Kidney (tissue), 14 donors: ENCODE data around the gene BMP8B. TPM values are rescaled to one million over a fixed set of nuclear protein-coding genes. Genes with fewer than 3 reads are reported as not detected.
"Not testable (repeated sequence)": the region's sequence is repeated elsewhere in the genome, so short reads cannot be mapped to it uniquely, and the experiment has no call there.

Source experiments
- DNase-seq, 5 donors: peaks; one replicate each; pipeline ENCODE4 v3.0.0-alpha.2; 2013 to 2020
- FAIRE-seq: peaks from 2 replicates; lab custom pipeline; 2012; peaks lifted over from hg19 to GRCh38; lab: Jason Lieb, UNC
- H3K27ac ChIP-seq, 2 donors: one replicate each; pipeline ENCODE4 v1.7.0; 2013; ENCODE audit warnings: low read depth in 2 of 2, low read length in 2 of 2, inconsistent platforms in 1 of 2
- H3K27me3 ChIP-seq: one replicate; pipeline ENCODE4 v1.7.1; 2013; ENCODE audit warnings: low read length, inconsistent platforms; ENCODE audit not compliant: control insufficient read depth, insufficient read depth
- H3K36me3 ChIP-seq, 3 donors: one replicate each; pipeline versions ENCODE4 v1.7.0 to v1.7.1; 2013; ENCODE audit warnings: low read length in 3 of 3, control low read depth in 1 of 3, inconsistent platforms in 1 of 3; ENCODE audit not compliant: insufficient read depth in 3 of 3, control insufficient read depth in 2 of 3
- H3K4me1 ChIP-seq, 3 donors: one replicate each; pipeline versions ENCODE4 v1.7.0 to v1.7.1; 2013; ENCODE audit warnings: low read length in 3 of 3, inconsistent platforms in 1 of 3, low read depth in 1 of 3; ENCODE audit not compliant: control insufficient read depth in 2 of 3, insufficient read depth in 2 of 3
- H3K4me3 ChIP-seq, 3 donors: one replicate each; pipeline versions ENCODE4 v1.7.0 to v1.8.1; 2013; ENCODE audit warnings: low read length in 3 of 3, control low read depth in 1 of 3, inconsistent platforms in 1 of 3
- H3K9ac ChIP-seq, 3 donors: one replicate each; pipeline versions ENCODE4 v1.7.0 to v1.7.1; 2013; ENCODE audit warnings: low read length in 3 of 3, control low read depth in 1 of 3, inconsistent platforms in 1 of 3
- H3K9me3 ChIP-seq, 3 donors: one replicate each; pipeline versions ENCODE4 v1.7.0 to v1.7.1; 2013; ENCODE audit warnings: low read length in 3 of 3, control low read depth in 1 of 3, inconsistent platforms in 1 of 3; ENCODE audit not compliant: control insufficient read depth in 2 of 3, insufficient read depth in 1 of 3
- intact Hi-C: fragments of 100-400 bp; cut with DNase I; formaldehyde crosslinking; loops from one replicate; pipeline ENCODE4 v1.11.1; 2022
- polyA plus RNA-seq: library from polyadenylated mRNA; stranded (reverse); fragments of 350-450 nt; fragmentation: Illumina TruSeq; extraction: RNeasy Lipid Tissue Mini Kit (QIAGEN cat#74804); gene quantifications from one replicate; pipeline ENCODE4 v1.2.3, GENCODE V29; 2014; ENCODE audit warnings: low read depth, low replicate concordance; ENCODE audit not compliant: insufficient read depth
- total RNA-seq: library from RNA; stranded (reverse); fragmentation: NEBNext Ultra II Directional; extraction: Animal tissue kit (Norgen Biotek cat#: 25700); gene quantifications from one replicate; pipeline ENCODE4 v1.2.1, GENCODE V29; 2021
- TF ChIP-seq, protein P1 (sequence below): IDR thresholded peaks from 3 replicates; pipeline ENCODE4 v1.5.1; 2012; ENCODE audit warnings: mild to moderate bottlenecking, moderate library complexity, borderline replicate concordance; ENCODE audit not compliant: insufficient read depth; ENCODE audit errors: extremely low read depth
- donor health status: control.
- donor health status: control.
- donor health status: control.
- donor health status: control.
- donor health status: control.
- donor health status: DM: yes; HTN: yes; CAD: no.
- donor health status: Normal renal cell carcinoma (clear cell type).

The BMP8B gene
- total and polyA plus RNA-seq, 2 donors from 2014 or later: 0.34 to 4.9 TPM

DNA sequence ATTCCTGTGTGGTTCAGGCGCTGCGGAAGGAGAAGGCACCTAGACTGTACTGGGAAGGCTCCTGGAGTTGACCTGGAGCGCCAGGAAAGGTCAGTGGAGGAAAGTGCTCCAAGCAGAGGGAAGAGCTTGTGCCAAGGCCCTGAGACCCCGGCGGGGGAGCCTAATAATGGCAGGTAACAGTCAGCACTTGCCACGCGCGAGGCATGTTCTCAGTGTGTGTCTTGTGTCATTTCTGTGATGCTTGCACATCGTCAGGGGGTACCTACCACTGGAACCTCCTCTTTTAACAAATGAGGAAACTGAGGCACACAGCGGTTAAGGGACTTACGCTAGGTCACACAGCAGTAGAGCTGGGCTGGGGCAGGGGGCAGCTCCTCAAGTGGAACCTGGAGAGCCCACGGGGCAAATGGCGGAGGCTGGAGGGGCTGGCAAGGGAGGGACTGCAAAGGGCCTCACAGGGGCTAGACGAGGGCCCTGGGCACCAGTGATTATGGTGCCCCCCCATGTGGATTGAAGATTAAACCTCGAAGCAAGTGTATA is 976 bp upstream of the BMP8B start:
- DNase-seq (peak in 1 of 5 donors; percentile 71), FAIRE-seq (no peak)
- Histone ChIP-seq H3K27me3 (peaks cover 5% of the 10 kb centered on the region), H3K27ac (no peak overlapping the region), H3K9me3 (no peaks in the 10 kb centered on the region), H3K9ac (no peak overlapping the region), H3K4me1 (peaks cover 0 to 2% (median 0%) of the 10 kb centered on the region in 3 donors), H3K36me3 (no peaks in the 10 kb centered on the region), H3K4me3 (peak overlapping the region in 1 of 3 donors; percentile 21)
- intact Hi-C loops: no loop called here
- TF ChIP-seq, protein P1, sequence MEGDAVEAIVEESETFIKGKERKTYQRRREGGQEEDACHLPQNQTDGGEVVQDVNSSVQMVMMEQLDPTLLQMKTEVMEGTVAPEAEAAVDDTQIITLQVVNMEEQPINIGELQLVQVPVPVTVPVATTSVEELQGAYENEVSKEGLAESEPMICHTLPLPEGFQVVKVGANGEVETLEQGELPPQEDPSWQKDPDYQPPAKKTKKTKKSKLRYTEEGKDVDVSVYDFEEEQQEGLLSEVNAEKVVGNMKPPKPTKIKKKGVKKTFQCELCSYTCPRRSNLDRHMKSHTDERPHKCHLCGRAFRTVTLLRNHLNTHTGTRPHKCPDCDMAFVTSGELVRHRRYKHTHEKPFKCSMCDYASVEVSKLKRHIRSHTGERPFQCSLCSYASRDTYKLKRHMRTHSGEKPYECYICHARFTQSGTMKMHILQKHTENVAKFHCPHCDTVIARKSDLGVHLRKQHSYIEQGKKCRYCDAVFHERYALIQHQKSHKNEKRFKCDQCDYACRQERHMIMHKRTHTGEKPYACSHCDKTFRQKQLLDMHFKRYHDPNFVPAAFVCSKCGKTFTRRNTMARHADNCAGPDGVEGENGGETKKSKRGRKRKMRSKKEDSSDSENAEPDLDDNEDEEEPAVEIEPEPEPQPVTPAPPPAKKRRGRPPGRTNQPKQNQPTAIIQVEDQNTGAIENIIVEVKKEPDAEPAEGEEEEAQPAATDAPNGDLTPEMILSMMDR: no peak

DNA sequence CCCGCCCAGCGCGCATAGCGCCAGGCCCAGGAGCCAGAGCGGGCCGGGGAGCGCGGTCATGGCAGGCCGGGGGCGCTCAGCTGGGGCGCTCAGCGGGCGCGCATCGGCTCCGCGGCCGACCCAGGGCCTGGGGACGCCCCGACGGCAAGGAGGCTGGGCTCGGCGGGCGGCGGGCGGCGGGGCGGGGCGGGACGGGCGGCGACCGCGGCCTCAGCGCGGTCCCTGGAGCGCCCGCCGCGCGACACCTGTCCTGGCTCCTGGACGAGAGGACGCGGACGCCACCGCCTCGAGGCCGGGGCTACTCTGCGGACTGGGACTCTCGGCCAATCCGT is 273 bp downstream of the BMP8B start:
- Histone ChIP-seq H3K36me3 (no peaks in the 10 kb centered on the region), H3K27ac (no peak overlapping the region), H3K9me3 (no peaks in the 10 kb centered on the region), H3K4me1 (peaks cover 0 to 2% (median 0%) of the 10 kb centered on the region in 3 donors), H3K27me3 (peaks cover 5% of the 10 kb centered on the region), H3K4me3 (no peak overlapping the region), H3K9ac (no peak overlapping the region)
- intact Hi-C loops: no loop called here
- FAIRE-seq: no peak
- peak in 1 of 5 donors; percentile 3 for DNase-seq
- TF ChIP-seq, protein P1: no peak

DNA sequence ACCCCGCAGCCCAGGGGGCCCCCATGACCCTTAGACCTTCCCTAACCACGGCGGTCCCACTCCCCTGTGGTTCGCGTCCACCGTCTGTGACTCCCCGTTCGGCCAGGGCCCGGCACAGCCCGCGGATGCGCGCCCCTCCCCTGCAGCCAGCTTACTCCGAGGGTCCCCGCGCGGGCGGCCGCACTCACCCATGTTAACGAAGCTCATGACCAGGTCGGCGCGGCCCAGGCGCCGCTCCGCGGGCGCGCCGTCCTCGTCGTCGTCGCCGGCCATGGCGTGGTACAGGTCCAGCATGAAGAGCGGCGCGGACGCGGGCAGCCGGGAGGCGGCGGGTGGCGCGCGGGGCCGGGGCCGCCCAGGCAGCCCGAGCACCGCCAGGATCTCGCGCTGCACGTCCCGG is 701 bp downstream of the BMP8B start:
- H3K27me3 ChIP-seq, H3K4me1 ChIP-seq, H3K9me3 ChIP-seq, intact Hi-C loops, H3K27ac ChIP-seq, FAIRE-seq, H3K36me3 ChIP-seq, H3K9ac ChIP-seq, H3K4me3 ChIP-seq: not testable (repeated sequence)
- DNase-seq: peak in 3 of 5 donors; percentile 5 to 71 (median 62)

DNA sequence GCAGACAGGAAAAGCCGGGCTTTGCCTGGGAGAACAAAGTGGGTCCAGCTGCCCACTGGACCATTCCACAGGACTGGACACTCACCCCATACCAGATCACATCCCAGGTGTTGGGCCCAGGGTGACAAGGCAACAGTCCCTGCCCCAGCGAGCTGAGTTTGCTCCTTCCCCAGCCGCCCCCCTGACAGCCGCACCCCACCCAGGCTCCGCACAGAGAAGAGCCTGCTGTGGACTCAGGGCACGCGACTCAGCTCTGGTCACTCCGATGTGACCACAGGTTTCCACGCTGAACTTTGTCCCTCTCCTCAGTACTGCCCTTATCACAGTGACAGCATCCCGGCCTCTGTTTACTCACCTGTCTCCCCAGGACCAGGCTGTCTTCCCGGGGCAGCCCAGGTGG is 1.2 kb downstream of the BMP8B start:
- no peak for FAIRE-seq
- H3K4me3 ChIP-seq: no peak overlapping the region

DNA sequence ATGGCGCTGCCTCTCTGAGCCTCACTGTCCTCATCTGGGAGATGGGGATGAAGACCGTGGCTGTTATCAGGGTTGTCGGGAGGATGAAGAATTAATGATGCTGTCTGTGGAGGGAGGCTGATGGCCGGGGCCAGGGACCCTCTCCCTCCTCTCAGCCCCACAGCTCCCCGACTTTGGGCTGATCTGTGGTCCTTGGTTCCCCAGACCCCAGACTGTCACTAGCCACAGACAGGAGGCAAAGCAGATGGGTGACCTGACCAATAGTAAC is 1.6 kb downstream of the BMP8B start:
- H3K4me1 ChIP-seq, H3K9ac ChIP-seq, H3K27me3 ChIP-seq, H3K9me3 ChIP-seq, H3K4me3 ChIP-seq, H3K36me3 ChIP-seq, H3K27ac ChIP-seq, intact Hi-C loops, FAIRE-seq: not testable (repeated sequence)
- DNase-seq: peak in 1 of 5 donors; percentile 51

More for the DNA sequence above, 1.2 kb downstream of the BMP8B start:
- Histone ChIP-seq H3K36me3 (no peaks in the 10 kb centered on the region), H3K27me3 (peaks cover 5% of the 10 kb centered on the region), H3K4me1 (peaks cover 0 to 2% (median 0%) of the 10 kb centered on the region in 3 donors), H3K27ac (no peak overlapping the region), H3K9ac (no peak overlapping the region), H3K9me3 (no peaks in the 10 kb centered on the region)
- intact Hi-C loops: no loop called here
- peak in 1 of 5 donors; percentile 73 for DNase-seq
- TF ChIP-seq, protein P1: no peak

DNA sequence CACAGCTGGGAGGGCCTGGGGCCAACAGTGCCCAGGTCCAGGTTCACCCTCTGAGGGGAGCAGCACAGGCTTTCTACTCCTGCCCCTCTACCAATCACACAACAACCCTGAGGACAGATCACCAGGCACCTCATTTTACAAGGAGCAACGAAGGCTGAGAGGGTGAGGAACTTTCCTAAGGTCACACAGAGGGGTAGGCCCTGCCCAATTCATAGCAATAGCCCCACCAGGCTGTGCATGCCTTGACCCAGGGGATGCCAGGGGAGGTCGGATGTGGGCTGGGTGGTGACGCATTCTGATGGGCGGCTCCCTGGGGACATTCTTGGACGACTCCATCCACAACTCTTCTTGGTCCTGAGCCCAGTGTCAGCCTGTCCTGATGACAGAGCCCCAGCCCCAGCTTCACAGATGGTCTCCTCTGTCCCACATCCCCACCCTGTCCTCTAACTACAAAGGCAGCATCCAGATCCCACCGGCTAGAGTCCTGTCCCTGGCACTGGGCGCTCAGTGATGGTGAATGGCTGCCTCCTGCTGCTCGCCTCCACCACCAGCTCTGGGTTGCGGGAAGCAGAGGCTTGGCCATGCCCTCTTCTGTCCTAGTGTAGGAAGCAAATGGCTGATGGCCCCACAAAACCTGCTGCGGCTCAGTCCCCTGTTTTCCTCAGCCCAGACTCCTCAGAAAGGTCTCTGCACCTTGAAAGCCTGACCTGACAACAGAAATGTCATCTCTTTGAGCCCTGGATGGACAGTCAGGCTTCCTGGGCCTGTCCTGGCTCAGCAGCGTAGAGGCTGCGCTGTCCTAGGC is 2.2 kb downstream of the BMP8B start:
- intact Hi-C loops, H3K4me1 ChIP-seq, H3K27me3 ChIP-seq, FAIRE-seq, H3K36me3 ChIP-seq, H3K27ac ChIP-seq, H3K9ac ChIP-seq, H3K4me3 ChIP-seq, H3K9me3 ChIP-seq: not testable (repeated sequence)
- DNase-seq: peak in 1 of 5 donors; percentile 39
